GM18511 (cell line): Measurements from ENCODE around the gene PIGS.
"Not testable (repeated sequence)": the region's sequence is repeated elsewhere in the genome, so short reads cannot be mapped to it uniquely, and the experiment has no call there.

Experiments
- ATAC-seq: cut with Tn5 transposase; IDR thresholded peaks from one replicate; pipeline ENCODE4 v1.9.1; 2021; ENCODE audit warnings: mild to moderate bottlenecking, moderate library complexity; ENCODE audit not compliant: unreplicated experiment

Gene PIGS

DNA sequence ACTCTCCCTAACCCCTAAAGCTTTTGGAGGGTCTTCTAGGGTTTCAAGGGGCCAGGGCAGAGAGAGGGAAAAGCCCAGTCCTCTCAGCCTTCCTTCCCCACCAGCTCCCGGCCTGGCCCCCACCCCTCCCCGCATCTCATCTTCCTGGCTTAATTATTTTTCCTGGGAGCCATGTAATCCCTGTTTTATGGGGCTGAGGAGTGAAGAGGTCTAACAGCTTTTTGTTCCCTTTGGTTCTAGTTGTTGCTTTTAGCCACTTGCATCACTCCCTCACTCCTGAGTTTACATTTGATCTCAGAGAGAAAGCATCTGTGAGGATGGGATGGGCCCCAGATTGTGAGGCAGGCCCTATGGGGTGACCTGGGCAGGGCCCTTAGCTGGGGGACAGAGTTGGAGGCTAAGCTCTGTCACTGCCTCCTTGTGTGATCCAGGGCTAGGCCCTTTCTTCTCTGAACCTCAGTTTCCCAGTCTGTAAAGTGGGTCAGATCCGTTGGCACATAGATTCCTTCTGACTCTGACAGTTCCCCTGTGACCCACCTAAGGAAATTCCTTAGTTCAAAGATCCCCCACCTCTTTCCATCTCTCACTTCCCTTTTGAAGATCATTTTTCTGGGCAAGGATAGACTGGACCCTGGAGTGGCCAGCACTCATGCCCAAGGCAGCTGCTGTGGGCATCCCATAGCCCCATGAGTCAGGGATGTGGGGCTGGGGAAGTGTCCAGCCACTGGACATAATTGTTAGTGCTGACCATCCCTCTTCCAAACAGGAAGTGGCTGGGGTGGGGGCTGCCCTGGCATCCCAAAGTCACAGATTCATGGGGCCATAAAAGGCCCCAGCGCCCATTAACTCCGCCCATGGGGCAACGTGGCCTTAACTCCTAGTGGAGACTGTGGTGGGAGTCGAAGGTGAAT is 39.0 kb downstream of the PIGS start:
- no peak for ATAC-seq

DNA sequence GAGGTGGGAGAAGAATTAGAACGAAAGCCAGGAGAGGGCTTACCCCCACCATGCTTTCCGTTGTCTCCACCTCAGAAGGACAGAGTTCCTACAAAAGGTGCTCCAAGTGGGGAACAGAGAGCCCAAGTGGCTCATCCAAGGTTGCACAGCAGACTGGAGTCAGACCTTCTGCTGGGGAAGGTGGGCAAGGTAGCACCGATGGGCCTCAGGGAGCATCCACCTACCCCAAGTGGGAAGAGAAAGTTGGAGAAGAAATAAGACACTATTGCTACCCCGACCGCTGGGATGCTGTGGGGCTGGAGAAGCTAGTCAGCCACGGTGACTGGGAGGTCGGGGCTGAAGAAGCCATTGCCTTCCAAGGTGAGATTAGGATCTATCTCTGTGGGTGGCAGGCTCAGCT is 40.4 kb downstream of the PIGS start:
- ATAC-seq: no peak

DNA sequence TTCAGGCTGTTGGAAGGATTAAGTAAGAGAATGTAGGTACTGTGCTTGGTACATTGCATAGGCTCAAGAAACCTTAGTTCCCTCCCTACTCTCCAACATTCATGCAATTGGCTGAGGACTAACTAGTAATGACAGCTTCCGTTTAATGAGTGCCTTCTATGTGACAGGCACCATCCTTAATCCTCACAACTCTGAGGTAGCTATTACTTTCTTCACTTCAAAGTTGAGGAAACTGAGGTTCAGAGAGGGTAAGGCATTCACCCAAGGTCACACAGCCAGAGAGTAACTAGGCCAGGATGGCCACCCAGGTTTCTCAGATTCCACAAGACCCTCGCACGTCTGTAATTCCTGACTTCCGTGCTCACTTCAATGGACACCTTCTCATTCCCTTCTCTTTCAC is 41.1 kb downstream of the PIGS start:
- ATAC-seq: no peak

DNA sequence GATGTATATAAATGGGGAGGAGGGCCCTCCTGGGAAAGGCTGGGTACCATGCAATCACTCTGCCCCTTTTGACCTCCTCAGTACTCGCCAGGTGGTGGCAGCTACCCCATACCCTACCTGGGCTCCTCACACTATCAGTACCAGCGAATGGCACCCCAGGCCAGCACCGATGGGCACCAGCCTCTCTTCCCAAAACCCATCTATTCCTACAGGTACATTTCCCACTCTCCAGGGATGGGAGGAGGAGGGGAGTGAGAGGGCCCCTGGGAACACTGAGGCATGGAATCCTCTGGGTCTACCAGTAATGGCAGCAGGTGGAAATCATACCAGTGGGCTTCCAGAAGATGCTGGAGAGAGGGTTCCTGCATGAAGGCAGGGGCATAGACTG is 42.3 kb downstream of the PIGS start:
- ATAC-seq: no peak

DNA sequence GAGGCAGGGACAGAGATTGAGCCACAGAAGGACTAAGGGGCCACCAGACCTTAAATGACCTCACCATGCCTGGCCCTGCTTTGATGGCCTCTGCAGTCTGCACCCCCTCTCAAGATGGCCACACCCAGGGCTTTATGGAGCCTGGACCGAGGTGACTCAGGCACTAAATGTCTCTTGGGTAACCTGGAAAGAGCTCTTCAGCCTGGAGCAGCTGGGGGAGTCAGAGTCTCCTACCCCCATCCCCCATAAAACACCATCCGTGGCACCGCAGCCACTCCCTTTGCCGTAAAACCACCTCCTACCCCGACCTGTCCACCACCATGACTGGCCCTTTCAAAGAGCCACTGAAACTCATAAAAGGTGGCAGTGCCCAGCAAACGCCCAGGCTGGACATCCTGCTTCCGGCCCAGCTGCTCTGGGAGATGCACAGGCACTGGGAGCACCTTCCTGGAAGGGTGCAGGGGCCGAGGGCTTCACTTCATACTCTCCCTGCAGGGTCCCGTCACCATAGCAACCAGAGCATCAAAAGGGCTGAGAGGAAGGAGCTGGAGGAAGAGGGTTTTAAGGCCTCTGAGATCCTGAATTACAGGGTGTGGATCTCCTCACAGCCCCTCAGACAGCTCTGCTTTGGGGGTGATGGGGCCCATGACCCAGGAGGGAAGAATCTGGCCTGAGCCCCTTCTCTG is 42.9 kb downstream of the PIGS start:
- no peak for ATAC-seq

DNA sequence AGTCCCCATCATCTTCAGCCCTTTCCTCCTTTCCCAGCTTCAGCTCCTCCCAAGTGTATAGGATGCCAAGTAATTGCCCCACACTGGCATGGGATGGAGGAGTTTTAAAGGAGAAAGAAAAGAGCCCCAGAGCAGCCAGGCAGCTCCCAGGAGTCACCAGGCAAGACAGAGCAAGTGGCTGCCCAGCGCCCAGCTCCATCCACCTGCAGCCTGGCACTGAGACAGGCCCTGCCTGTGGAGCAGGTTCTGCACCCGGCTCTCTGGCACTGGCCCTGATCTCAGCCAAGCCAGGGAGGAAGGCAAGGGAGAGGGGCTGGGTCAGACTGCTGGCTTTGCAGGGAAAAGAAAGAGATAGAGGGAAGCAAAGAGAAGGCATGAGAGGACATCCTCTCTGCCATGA is 43.5 kb downstream of the PIGS start:
- ATAC-seq: no peak

DNA sequence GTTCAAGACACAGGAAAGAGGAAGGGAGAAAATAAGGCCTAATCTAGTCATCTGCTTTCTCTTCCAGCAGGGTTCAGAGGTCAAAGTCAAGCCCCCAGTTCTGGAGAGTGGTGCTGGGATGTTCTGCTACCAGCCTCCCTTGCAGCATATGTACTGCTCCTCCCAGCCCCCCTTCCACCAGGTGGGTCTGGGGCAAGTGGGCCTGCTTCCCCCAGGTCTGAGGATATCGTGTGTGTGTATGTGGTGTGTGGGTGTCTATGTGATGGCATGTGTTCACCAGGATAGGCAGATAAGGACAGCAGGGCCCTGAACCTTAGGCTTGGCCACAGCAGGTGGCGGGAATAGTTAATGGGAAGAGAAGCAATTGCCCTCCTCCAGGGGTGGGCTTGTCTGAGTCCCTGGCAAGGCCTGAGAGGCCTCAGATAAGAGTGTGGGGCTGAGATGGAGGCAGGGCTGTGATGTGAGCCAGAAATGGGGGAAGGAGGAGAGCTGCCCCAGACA is 44.1 kb downstream of the PIGS start:
- ATAC-seq: no peak

DNA sequence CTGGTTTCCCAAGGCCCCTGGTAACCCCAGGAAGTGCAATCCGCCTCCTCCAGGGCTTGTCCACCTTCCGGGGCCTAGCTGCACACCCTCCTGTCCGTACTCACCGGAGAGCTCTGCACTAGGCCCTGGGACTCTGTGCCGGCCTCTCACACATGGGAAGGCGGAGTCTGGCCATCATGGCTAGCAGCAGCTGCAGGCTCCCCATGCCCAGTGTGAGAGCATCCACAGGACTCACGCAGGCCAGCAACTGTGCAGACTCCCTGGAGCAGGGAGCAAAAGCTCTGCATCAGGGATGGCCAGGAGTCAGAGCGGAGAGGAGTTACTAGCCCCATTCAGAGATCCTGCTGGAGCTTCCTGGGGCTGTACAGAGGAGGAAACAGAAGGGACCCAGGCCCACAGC is 44.9 kb downstream of the PIGS start:
- no peak for ATAC-seq

DNA sequence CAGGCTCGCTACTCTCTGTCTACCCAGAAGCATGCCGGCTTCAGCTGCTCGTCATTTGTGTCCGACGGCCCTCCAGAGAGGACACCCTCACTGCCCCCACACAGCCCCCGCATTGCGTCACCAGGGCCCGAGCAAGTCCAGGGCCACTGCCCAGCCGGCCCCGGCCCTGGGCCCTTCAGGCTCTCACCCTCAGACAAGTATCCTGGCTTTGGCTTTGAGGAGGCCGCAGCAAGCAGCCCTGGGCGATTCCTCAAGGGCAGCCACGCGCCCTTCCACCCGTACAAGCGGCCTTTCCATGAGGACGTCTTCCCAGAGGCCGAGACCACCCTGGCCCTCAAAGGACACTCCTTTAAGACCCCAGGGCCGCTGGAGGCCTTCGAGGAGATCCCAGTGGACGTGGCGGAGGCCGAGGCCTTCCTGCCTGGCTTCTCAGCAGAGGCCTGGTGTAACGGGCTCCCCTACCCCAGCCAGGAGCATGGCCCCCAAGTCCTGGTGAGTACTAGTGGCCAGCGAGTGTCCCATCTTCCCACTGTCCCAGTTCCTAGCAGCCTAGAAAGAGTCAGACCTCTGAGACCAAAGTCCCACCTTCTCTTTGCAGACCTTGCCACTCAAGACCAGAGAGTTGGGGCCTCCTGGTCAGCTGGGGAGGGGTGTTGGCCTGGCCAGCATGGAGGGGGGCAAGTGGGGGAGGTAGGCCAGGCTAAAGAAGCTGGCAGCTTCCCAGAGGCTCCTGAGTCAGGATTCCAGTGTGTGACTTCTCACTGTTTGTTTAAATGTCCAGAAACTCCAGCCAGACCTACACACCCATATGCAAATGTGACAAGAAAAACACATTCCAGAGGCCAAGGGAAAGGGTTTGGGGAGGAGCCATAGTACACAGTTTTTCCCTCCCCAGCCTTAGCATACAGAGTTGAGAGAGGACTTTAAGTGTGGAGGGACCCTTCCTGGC is 46.6 kb downstream of the PIGS start:
- ATAC-seq: no peak

DNA sequence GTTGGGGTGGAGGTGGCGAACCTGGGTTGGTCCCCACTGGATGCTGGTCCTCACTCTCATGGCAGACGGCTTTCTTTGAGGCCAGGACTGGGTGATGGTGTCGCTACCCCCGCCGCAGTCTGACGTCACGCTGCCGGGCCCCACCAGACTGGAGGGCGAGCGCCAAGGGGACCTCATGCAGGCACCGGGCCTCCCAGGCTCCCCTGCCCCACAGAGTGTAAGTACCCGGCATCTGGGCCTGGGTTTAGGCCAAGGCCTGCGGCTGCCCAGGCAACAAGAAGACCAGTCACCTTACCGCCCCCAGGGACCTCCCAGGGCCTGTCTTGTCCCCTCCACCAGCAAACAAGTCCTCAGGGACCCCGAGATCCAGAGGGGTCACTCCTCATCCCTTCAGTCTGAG is 47.4 kb downstream of the PIGS start:
- ATAC-seq: no peak

DNA sequence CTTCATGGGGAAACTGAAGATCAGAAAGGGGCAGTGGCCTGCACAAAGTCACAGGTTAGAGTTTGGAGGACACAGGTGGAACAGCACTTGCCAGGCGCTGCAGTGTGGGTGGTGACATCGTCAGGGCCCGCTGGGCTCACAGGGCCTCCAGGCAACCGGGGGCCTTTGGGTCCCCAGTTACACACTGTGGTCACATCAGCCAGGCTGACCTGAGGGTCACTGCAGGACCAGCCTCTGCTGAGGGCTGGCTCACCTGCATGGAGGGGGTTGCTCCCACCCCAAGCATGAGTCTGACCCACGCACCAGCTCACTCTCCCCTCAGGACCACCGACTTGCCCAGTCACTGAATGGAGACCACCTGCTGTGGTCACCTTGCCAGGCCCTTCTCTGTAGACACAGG is 48.1 kb downstream of the PIGS start:
- no peak for ATAC-seq

DNA sequence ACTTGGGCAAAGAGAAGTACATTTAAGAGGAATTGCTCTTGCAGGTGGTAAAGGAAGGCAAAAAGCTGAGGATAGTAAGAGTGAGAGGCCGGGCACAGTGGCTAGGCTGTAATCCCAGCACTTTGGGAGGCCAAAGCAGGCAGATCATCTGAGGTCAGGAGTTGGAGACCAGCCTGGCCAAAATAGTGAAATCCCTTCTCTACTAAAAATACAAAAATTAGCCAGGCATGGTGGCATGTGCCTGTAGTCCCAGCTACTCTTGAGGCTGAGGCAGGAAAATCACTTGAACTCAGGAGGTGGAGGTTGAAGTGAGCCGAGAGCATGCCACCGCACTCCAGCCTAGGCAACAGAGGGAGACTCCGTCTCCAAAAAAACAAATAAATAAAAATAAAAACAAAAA is 49.0 kb downstream of the PIGS start:
- not testable (repeated sequence) for ATAC-seq

DNA sequence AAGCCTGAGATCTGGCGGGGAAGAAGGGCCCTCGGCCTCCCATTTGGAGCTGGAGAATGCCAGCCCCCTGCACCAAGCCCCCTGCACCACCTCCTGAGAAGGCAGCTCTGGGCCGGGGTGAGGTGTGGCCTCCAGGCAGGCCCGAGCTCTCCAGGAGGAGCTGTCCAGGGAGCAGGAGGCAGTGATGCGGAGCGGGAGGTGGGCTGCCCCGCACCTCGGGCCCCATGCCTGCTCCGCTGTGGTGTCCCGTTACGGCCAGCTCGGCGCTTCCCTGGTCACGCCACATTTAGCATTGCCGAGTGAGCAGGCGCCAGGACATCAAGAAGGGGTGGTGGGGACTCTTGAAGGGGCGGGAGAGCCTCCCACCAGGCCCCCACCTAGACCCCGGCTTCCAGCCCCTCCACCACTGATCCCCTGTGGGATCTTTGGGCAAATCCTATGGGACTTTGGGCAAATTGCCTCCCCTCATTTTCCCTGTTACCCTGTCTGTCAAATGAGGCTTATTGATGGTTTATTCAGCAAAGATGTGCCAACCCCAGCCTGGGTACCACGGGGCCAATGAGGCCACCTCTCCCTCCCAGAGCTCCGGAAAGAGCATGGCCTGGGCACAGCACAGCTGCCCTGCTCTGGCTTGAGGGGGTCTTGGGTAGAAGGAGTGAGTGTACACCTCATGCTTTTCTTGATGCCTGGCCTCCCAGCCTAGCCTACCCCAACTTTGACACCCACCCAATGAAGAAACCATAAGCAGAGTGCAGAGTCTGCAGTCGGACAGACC is 49.8 kb downstream of the PIGS start:
- no peak for ATAC-seq

DNA sequence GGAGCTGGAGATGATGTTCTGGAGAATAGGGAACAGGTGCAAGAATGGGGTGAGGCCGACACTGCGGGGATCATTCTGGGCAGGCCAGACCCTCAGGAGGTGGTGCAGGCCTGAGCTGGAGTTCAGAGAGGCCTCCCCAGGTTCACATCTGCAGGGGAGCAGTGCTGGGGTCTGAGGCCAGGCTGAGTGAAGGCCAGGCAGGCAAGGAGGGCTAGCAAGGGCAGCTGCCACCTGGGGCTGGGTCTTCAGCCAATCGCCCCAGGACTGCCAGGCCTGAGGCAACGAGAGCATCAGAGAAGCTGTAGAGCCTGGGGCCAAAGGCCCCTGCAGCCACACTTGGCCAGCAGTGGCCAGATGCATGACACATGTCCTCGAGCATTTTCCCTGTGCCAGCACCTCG is 50.6 kb downstream of the PIGS start:
- ATAC-seq: no peak

DNA sequence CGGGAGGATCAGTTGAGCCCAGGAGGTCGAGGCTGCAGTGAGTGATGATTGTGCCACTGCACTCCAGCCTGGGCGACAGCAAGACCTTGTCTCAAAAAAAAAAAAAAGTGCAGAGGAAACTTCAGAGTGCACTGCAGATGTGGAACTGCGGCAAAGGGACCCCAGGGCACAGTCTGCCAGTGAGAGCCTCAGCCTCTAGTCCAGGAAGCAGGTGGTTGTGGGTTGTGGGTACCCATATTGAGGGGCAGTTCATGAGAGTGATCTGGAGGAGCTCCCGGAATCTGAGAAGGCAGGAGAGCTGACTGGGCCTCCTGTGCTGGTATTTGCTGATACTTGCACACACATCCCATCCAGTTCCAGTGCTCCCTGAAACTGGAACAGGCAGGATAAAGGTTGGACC is 52.1 kb downstream of the PIGS start:
- no peak for ATAC-seq

DNA sequence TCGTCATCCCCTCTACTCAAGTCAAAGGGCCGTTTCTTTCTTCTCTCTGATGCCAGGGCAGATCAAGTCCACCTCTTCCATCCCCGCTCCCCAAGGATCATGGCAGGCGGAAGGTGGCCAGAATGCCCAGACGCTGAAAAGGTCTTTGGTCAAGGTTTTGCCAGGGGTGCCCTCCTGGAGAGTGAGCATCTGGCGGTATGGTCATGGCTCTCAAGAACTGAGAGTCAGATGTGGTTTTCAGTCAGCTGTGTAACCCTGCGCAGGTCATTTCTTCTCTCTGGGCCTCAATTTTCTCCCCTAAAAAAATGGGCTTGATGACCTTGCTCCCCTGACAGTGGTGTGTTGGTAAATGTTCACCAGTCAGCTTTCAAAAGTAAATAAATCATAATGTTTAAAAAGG is 52.7 kb downstream of the PIGS start:
- no peak for ATAC-seq

DNA sequence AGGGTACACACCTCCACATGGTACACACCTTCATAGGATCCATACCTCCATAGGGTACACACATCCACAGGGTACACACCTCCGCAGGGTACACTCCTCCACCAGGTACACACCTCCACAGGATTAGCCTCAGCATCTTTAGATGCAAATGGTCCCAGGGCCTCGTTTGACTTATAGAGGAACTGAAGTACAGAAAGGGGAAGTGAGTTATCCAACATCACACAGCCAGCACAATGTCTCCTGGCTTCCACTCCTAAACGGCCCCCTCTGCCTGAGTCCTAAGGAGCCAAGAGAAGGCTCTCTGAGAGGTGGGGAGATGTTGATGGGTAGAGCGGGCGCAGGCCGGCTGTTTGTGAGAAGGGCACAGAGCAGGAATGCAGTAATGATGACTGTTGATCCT is 53.2 kb downstream of the PIGS start:
- ATAC-seq: no peak

DNA sequence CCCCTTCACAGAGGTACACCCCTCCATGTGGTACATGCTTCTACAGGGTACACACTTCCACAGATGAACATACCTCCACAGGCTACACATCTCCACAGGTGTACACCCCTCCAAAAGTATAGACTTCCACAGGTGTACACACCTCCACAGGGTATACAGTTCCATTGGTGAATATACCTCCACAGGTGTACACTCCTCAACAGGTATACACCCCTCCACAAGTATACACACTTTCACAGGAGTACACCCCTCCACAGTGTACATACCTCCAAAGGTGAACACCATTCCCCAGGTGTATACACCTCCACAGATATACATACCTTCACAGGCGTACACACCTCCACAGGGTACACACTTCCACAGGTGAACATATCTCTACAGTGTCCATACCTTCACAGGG is 55.8 kb downstream of the PIGS start:
- no peak for ATAC-seq

DNA sequence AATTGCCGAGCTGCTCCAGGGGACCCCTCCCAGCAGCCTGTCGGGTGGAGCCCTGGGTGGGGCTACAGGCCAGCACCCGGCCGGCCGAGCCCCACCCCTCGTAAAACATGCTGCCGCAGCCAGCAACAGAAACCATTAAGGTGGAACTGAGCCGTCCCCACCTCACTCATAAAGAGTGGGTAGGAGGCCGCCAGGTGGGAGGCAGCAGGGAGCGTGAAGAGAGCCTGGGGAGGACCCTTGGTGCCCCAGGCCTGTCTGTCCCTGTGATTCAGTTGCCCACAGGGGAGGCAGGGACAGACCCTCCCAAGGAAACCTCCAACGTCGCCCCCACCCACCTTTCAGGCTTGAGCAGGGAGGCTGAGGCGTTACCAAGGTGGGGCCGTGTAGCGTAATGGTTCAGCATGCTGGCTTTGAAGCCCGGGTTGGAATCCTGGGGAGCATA is 56.7 kb downstream of the PIGS start:
- ATAC-seq: no peak

DNA sequence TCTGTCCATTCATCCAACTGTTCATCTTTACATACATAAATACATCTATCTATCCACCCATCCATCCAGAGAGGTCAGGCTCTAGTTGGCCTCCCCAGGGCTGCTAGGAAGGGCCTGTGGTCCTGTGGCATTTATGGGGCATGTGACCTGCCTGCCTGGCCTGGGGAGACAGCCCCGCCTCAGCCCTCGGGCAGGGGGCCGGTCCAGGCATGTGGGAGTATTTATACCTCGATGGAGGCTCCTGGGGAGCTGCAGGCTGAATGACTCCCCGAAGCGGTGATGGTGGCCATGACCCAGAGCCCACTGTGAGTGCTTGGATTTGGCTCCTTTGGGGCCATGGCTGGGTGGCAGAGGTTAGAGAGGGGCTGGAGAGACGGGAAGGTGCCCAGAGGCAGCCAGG is 57.8 kb downstream of the PIGS start:
- ATAC-seq: no peak
